Kidney (tissue), 14 donors: Measurements from ENCODE around the gene NPR2. TPM values are rescaled to one million over a fixed set of nuclear protein-coding genes. Genes with fewer than 3 reads are reported as not detected.

Experiments
- DNase-seq, 5 donors: peaks; one replicate each; pipeline ENCODE4 v3.0.0-alpha.2; 2013 to 2020
- FAIRE-seq: peaks from 2 replicates; lab custom pipeline; 2012; peaks lifted over from hg19 to GRCh38; lab: Jason Lieb, UNC
- H3K27ac ChIP-seq, 2 donors: one replicate each; pipeline ENCODE4 v1.7.0; 2013; ENCODE audit warnings: low read depth in 2 of 2, low read length in 2 of 2, inconsistent platforms in 1 of 2
- H3K27me3 ChIP-seq: one replicate; pipeline ENCODE4 v1.7.1; 2013; ENCODE audit warnings: low read length, inconsistent platforms; ENCODE audit not compliant: control insufficient read depth, insufficient read depth
- H3K36me3 ChIP-seq, 3 donors: one replicate each; pipeline versions ENCODE4 v1.7.0 to v1.7.1; 2013; ENCODE audit warnings: low read length in 3 of 3, control low read depth in 1 of 3, inconsistent platforms in 1 of 3; ENCODE audit not compliant: insufficient read depth in 3 of 3, control insufficient read depth in 2 of 3
- H3K4me1 ChIP-seq, 3 donors: one replicate each; pipeline versions ENCODE4 v1.7.0 to v1.7.1; 2013; ENCODE audit warnings: low read length in 3 of 3, inconsistent platforms in 1 of 3, low read depth in 1 of 3; ENCODE audit not compliant: control insufficient read depth in 2 of 3, insufficient read depth in 2 of 3
- H3K4me3 ChIP-seq, 3 donors: one replicate each; pipeline versions ENCODE4 v1.7.0 to v1.8.1; 2013; ENCODE audit warnings: low read length in 3 of 3, control low read depth in 1 of 3, inconsistent platforms in 1 of 3
- H3K9ac ChIP-seq, 3 donors: one replicate each; pipeline versions ENCODE4 v1.7.0 to v1.7.1; 2013; ENCODE audit warnings: low read length in 3 of 3, control low read depth in 1 of 3, inconsistent platforms in 1 of 3
- H3K9me3 ChIP-seq, 3 donors: one replicate each; pipeline versions ENCODE4 v1.7.0 to v1.7.1; 2013; ENCODE audit warnings: low read length in 3 of 3, control low read depth in 1 of 3, inconsistent platforms in 1 of 3; ENCODE audit not compliant: control insufficient read depth in 2 of 3, insufficient read depth in 1 of 3
- CTCF ChIP-seq: IDR thresholded peaks from 3 replicates; pipeline ENCODE4 v1.5.1; 2012; ENCODE audit warnings: mild to moderate bottlenecking, moderate library complexity, borderline replicate concordance; ENCODE audit not compliant: insufficient read depth; ENCODE audit errors: extremely low read depth
- intact Hi-C: fragments of 100-400 bp; cut with DNase I; formaldehyde crosslinking; loops from one replicate; pipeline ENCODE4 v1.11.1; 2022
- polyA plus RNA-seq: library from polyadenylated mRNA; stranded (reverse); fragments of 350-450 nt; fragmentation: Illumina TruSeq; extraction: RNeasy Lipid Tissue Mini Kit (QIAGEN cat#74804); gene quantifications from one replicate; pipeline ENCODE4 v1.2.3, GENCODE V29; 2014; ENCODE audit warnings: low read depth, low replicate concordance; ENCODE audit not compliant: insufficient read depth
- total RNA-seq: library from RNA; stranded (reverse); fragmentation: NEBNext Ultra II Directional; extraction: Animal tissue kit (Norgen Biotek cat#: 25700); gene quantifications from one replicate; pipeline ENCODE4 v1.2.1, GENCODE V29; 2021
- donor health status: control.
- donor health status: control.
- donor health status: control.
- donor health status: control.
- donor health status: control.
- donor health status: DM: yes; HTN: yes; CAD: no.
- donor health status: Normal renal cell carcinoma (clear cell type).

The NPR2 gene
- total and polyA plus RNA-seq, 2 donors from 2014 or later: 11.4 to 17.0 TPM

- no peak for FAIRE-seq
- H3K27ac ChIP-seq: no peak overlapping the region
Observed at GRCh38 chr9:35835216-35835632, 43.8 kb downstream of the NPR2 start.

GRCh38 chr9:35835766-35836165 lies 44.4 kb downstream of the NPR2 start:
- intact Hi-C loops: no loop called here
- no peaks in the 10 kb centered on the region for H3K9me3 ChIP-seq
- H3K27ac ChIP-seq: no peak overlapping the region
- TF ChIP-seq CTCF: no peak
- FAIRE-seq (no peak), DNase-seq (no peak)
- no peak overlapping the region for H3K9ac ChIP-seq
- peaks cover 0 to 24% (median 9%) of the 10 kb centered on the region in 3 donors for H3K4me1 ChIP-seq
- H3K4me3 ChIP-seq: no peak overlapping the region
- no peaks in the 10 kb centered on the region for H3K27me3 ChIP-seq
- no peaks in the 10 kb centered on the region for H3K36me3 ChIP-seq

More at GRCh38 chr9:35835216-35835632, 43.8 kb downstream of the NPR2 start:
- no peaks in the 10 kb centered on the region for H3K27me3 ChIP-seq
- no peaks in the 10 kb centered on the region for H3K9me3 ChIP-seq
- intact Hi-C loops: no loop called here
- H3K4me3 ChIP-seq: no peak overlapping the region
- no peaks in the 10 kb centered on the region for H3K36me3 ChIP-seq
- TF ChIP-seq CTCF: no peak
- H3K9ac ChIP-seq: no peak overlapping the region
- no peak for DNase-seq
- peaks cover 0 to 27% (median 9%) of the 10 kb centered on the region in 3 donors for H3K4me1 ChIP-seq

GRCh38 chr9:35836595-35836994 lies 45.2 kb downstream of the NPR2 start:
- Histone ChIP-seq H3K27ac (no peak overlapping the region), H3K4me1 (peaks cover 0 to 19% (median 9%) of the 10 kb centered on the region in 3 donors), H3K9ac (no peak overlapping the region), H3K36me3 (no peaks in the 10 kb centered on the region), H3K9me3 (no peaks in the 10 kb centered on the region), H3K27me3 (no peaks in the 10 kb centered on the region), H3K4me3 (no peak overlapping the region)
- FAIRE-seq (no peak), DNase-seq (no peak)
- no peak for TF ChIP-seq CTCF
- intact Hi-C loops: no loop called here

- TF ChIP-seq CTCF: no peak
- Histone ChIP-seq H3K4me1 (peaks cover 0 to 5% (median 4%) of the 10 kb centered on the region in 3 donors), H3K9me3 (no peaks in the 10 kb centered on the region), H3K27ac (no peak overlapping the region), H3K27me3 (no peaks in the 10 kb centered on the region), H3K9ac (no peak overlapping the region), H3K36me3 (peaks cover 2 to 4% (median 2%) of the 10 kb centered on the region in 3 donors), H3K4me3 (no peak overlapping the region)
- DNase-seq (no peak), FAIRE-seq (no peak)
- intact Hi-C loops: no loop called here
Observed at GRCh38 chr9:35839926-35840325, 48.5 kb downstream of the NPR2 start.
